ENCODE data around the gene AGBL2.

Gene AGBL2

DNA sequence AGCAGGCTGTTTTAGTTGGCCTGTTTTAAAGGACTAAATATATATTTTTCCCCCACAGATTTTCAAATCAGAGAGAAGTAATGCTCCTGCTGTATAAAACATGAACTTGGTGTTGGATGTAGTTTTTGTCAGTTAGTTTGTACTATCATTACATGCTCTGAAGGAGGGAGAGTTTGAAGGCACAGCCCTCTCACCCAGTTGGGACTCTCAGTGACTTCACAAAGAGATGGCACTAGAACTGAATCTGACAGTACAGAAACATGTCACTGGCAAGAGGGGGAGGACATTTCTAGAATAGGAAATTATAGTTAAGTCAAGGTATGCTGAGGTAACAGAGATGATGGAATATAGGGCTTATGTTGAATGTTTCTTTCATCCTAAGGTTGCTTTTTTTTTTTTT is 99.9 kb downstream of the AGBL2 start:
- Histone ChIP-seq H3K27me3 (no peaks in the 10 kb centered on the region), H3K4me3 (no peak overlapping the region), H3K27ac (no peak overlapping the region), H3K4me1 (no peaks in the 10 kb centered on the region), H3K36me3 (peaks cover 15 to 58% (median 28%) of the 10 kb centered on the region in 3 donors), H3K9me3 (no peaks in the 10 kb centered on the region)
- intact Hi-C loops (cut with DNase I; ENCODE audit: low total_unique reads): no loop called here
- TF ChIP-seq, protein P1, sequence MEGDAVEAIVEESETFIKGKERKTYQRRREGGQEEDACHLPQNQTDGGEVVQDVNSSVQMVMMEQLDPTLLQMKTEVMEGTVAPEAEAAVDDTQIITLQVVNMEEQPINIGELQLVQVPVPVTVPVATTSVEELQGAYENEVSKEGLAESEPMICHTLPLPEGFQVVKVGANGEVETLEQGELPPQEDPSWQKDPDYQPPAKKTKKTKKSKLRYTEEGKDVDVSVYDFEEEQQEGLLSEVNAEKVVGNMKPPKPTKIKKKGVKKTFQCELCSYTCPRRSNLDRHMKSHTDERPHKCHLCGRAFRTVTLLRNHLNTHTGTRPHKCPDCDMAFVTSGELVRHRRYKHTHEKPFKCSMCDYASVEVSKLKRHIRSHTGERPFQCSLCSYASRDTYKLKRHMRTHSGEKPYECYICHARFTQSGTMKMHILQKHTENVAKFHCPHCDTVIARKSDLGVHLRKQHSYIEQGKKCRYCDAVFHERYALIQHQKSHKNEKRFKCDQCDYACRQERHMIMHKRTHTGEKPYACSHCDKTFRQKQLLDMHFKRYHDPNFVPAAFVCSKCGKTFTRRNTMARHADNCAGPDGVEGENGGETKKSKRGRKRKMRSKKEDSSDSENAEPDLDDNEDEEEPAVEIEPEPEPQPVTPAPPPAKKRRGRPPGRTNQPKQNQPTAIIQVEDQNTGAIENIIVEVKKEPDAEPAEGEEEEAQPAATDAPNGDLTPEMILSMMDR (IDR thresholded peaks at IDR 0.05): no peak
- DNase-seq: no peak

DNA sequence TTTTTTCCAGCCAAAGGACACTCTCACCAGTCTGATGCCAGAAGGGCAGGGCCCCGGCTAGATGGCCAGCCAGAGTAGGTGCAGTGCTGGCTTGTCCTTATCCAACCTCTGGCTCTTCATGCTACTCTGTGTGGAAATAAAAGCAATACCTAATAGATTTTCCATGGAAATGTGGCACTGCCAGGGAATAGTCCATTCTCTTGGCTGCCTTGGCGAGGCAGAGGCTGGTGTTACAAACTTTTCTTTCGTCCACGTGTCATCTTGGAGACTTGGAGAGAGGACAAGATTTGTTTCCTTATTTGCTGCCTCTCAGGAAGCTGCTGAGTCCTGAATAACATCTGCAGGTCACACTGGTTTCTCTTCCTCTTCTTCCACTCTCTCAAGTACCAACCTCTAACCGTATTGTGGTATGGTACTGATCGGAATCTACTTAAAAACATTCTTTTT is 103.8 kb downstream of the AGBL2 start:
- Histone ChIP-seq H3K4me1 (peaks cover 0 to 21% (median 3%) of the 10 kb centered on the region in 4 donors), H3K4me3 (no peak overlapping the region), H3K27me3 (no peaks in the 10 kb centered on the region), H3K9me3 (no peaks in the 10 kb centered on the region), H3K27ac (no peak overlapping the region), H3K36me3 (peaks cover 0 to 29% (median 0%) of the 10 kb centered on the region in 3 donors)
- intact Hi-C loops (cut with DNase I; ENCODE audit: low total_unique reads): no loop called here
- peak in 1 of 2 donors; percentile 48 for DNase-seq
- TF ChIP-seq, protein P1 (IDR thresholded peaks at IDR 0.05): no peak

DNA sequence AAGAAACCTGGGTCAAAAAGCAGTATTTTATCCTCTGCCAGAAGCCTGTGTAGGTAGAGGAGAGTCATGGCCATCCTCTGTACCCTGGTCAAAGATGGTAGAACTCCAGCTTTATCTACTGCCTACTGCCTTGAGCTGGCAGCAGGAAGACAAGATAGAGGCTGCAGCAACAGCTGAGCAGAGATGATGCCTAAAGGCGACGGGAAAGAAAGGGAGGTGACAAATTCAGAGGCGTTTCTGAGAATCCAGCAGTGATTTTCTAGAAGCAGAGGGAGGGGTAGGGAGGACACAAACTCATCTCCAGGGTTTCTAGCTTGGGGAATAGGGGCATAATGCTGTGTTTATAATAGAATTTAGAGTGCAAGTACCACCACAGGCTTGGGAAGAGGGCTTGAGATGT is 105.5 kb downstream of the AGBL2 start:
- Histone ChIP-seq H3K27ac (no peak overlapping the region), H3K36me3 (peaks cover 0 to 19% (median 0%) of the 10 kb centered on the region in 3 donors), H3K4me3 (no peak overlapping the region), H3K27me3 (no peaks in the 10 kb centered on the region), H3K4me1 (peaks cover 0 to 23% (median 3%) of the 10 kb centered on the region in 4 donors), H3K9me3 (no peaks in the 10 kb centered on the region)
- DNase-seq: peak in 1 of 2 donors; percentile 29
- TF ChIP-seq, protein P1 (IDR thresholded peaks at IDR 0.05): no peak
- intact Hi-C loops (cut with DNase I; ENCODE audit: low total_unique reads): no loop called here
